Measurements from ENCODE around the gene MAS1L. TPM values are rescaled to one million over a fixed set of nuclear protein-coding genes. Genes with fewer than 3 reads are reported as not detected.

MAS1L gene
- polyA plus RNA-seq, 3 donors, result 0.34 TPM; not detected in 2

- WGBS, 3 donors, result 77 to 86% (median 82%) methylated on average over 7 of the region's 7 CpGs
- no peak overlapping the region for H3K27ac ChIP-seq (ENCODE audit: low read depth, low read length)
These were observed 30.1 kb upstream of the MAS1L start for GRCh38 chr6:29517728-29518440.

DNA sequence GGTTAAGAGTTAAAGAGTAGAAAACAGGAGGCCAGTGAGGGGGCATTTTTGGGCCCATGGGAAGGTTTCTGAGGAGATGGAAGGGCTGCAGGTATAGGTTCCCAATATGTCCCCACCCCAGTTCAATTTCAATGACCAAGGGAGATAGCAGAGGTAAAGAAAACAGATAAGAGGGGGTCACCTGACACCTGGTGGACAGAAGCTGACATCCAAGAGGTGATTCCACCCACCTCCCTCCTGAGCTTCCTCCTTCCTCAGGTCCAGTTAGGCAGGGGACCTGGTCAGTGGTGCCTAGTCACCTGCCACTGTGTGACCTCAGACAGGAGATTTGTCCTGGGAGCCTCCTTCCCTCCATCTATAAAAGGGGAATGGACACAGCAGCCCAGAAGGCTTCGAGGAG lies 29.5 kb upstream of the MAS1L start:
- WGBS, 3 donors, result 81 to 86% (median 85%) methylated on average over 1 of the region's 1 CpG
- H3K27ac ChIP-seq (ENCODE audit: low read depth, low read length), result no peak overlapping the region

DNA sequence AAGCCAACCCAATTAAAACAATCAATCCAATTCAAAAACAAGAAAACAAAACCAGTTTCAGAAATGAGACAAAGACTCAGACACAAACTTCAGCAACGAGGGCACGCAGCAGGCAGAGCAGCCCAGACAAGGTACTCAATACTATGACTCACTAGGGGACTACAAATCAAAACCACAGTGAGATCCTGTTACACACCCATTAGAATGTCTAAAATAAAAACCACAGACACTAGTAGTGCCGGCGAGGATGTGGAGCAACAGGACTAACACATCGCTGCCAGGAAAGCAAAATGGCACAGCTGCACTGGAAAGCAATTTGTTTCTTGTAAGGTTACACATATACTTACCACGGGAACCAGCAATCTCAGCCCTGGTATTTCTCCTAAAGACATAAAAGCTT lies 28.4 kb upstream of the MAS1L start:
- no peak overlapping the region for H3K27ac ChIP-seq (ENCODE audit: low read depth, low read length)
- WGBS, 3 donors, result 38 to 74% (median 47%) methylated on average over 6 of the region's 6 CpGs

- 75 to 88% (median 83%) methylated on average over 2 of the region's 2 CpGs for WGBS, 3 donors
- H3K27ac ChIP-seq (ENCODE audit: low read depth, low read length), result no peak overlapping the region
These were observed 23.1 kb upstream of the MAS1L start for GRCh38 chr6:29510746-29511300.

- 41 to 78% (median 43%) methylated on average over 4 of the region's 4 CpGs for WGBS, 3 donors
- no peak overlapping the region for H3K27ac ChIP-seq (ENCODE audit: low read depth, low read length)
These were observed 22.4 kb upstream of the MAS1L start for GRCh38 chr6:29510202-29510601.

GRCh38 chr6:29509711-29510110 lies 22.0 kb upstream of the MAS1L start:
- no peak overlapping the region for H3K27ac ChIP-seq (ENCODE audit: low read depth, low read length)
- WGBS, 3 donors, result 73 to 83% (median 83%) methylated on average over 9 of the region's 9 CpGs

GRCh38 chr6:29509239-29509638 lies 21.5 kb upstream of the MAS1L start:
- 75 to 88% (median 78%) methylated on average over 6 of the region's 6 CpGs for WGBS, 3 donors
- H3K27ac ChIP-seq (ENCODE audit: low read depth, low read length), result no peak overlapping the region

DNA sequence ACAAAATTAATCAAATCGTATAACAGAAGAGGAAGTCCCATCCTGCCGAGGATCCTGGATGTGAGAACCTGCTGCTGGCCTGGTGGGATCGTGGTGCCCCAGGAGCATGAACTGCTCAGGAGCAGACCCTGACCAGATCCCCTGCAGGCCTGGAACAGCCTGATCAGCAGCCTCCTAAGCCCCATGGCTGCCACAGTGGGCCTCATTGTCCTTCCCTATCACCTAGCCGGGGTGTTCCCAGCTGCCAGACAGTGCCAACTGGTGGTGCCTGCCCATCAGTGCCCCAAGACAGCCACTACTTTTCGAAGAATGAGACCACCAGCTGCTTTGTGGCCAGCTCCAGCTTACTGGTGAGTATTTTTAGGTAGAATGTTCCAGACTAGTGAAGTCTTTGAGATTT lies 19.6 kb upstream of the MAS1L start:
- no peak overlapping the region for H3K27ac ChIP-seq (ENCODE audit: low read depth, low read length)
- WGBS, 3 donors, result 72 to 84% (median 77%) methylated on average over 5 of the region's 5 CpGs

DNA sequence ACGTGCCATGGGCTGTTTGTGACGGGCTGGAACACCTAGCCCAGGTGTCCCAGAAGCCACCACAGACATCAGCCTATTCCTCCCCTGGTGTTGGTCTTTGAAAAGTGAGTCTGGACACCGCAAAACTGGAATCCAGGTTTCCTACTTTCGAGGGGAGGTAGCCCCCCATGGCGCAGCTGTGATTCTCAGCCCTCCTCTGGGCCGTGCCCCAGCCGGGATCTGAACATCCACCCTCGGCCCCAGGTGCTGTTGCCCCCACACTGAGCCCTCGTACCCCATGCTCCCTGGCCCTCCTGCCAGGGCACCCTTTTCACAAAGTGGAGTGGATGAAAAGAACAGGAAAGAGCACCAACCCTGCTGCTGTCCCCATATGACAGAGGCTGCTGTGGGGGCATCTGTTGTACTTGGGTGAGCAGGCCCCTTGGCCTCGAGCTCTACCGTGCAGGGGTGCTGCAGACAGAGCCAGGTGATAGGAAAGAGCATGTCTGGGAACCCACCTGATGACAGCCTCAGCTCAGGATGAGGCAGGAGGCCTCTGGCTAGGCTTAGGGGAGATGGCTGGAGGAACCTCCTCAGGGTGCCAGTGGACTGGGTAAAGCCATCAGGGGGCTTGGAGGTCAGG lies 18.8 kb upstream of the MAS1L start:
- no peak overlapping the region for H3K27ac ChIP-seq (ENCODE audit: low read depth, low read length)
- WGBS, 3 donors, result 72 to 89% (median 78%) methylated on average over 11 of the region's 11 CpGs

GRCh38 chr6:29505808-29506207 lies 18.1 kb upstream of the MAS1L start:
- 89 to 96% (median 94%) methylated on average over 3 of the region's 3 CpGs for WGBS, 3 donors
- H3K27ac ChIP-seq (ENCODE audit: low read depth, low read length), result no peak overlapping the region

GRCh38 chr6:29504961-29505360 lies 17.2 kb upstream of the MAS1L start:
- 12 to 69% (median 54%) methylated on average over 2 of the region's 2 CpGs for WGBS, 3 donors
- no peak overlapping the region for H3K27ac ChIP-seq (ENCODE audit: low read depth, low read length)

- 88 to 95% (median 91%) methylated on average over 5 of the region's 5 CpGs for WGBS, 3 donors
- H3K27ac ChIP-seq (ENCODE audit: low read depth, low read length), result no peak overlapping the region
These were observed 14.8 kb upstream of the MAS1L start for GRCh38 chr6:29502597-29502996.

DNA sequence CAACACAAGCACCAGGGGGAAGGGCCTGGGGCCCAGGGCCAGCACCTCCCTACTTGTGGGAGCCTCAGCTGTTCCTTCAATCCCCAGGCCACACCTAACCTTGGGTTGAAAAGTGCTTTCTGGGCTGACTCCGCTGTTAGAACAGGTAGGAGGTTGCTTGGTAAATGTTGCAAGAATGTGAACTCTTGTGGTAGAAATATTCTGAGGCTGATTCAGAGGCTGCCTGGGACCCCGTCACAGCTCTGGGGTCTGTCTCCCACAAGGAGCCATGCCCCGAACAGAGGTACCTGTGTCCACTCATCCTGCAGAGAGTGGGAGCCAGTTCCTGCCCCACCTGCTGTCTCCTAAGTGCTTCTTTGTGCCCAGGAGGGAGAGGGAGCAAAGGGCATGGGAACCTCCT lies 14.4 kb upstream of the MAS1L start:
- WGBS, 3 donors, result 83 to 92% (median 91%) methylated on average over 3 of the region's 3 CpGs
- H3K27ac ChIP-seq (ENCODE audit: low read depth, low read length), result no peak overlapping the region

DNA sequence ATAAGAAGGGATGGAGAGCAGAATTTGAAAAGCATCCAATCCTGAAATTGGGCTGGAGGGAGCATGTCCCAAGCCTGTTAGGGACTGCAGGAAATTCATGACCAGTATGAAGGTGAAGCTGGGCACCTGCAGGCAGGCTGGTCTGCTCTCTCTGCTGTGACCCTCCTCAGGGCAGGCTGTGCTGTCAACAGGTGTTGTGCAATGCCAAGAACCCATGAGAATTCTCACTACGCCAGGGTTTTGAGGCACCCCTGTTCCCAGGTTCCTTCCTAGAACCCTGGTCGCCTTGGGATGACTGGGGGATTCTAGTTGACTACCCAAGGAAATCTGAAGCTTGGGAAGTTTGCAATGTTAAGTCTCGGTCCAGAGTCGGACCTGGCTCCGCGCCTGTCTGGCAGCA lies 13.3 kb upstream of the MAS1L start:
- no peak overlapping the region for H3K27ac ChIP-seq (ENCODE audit: low read depth, low read length)
- WGBS, 3 donors, result 85 to 92% (median 92%) methylated on average over 6 of the region's 6 CpGs

GRCh38 chr6:29500594-29500993 lies 12.8 kb upstream of the MAS1L start:
- WGBS, 3 donors, result 82 to 93% (median 86%) methylated on average over 8 of the region's 8 CpGs
- H3K27ac ChIP-seq (ENCODE audit: low read depth, low read length), result no peak overlapping the region

DNA sequence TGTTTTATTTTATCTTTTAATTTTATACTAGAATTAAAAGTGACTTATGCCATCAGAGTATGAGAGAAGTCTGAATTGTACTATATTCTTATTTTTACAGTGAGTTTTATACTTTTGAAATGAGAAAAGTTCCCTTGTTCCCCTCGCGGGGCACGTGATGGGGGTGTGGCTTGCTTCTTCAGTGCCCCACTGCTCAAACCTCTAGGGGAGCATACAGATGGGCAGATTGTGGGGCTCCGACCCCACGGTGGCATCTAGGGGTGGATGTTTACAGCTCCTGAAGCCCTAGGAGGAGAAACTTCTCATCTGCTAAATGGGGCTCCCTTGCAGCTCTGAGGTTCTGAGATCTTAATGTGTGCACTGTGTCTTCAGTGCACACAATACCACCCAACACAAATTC lies 11.9 kb upstream of the MAS1L start:
- WGBS, 3 donors, result 79 to 87% (median 83%) methylated on average over 5 of the region's 5 CpGs

DNA sequence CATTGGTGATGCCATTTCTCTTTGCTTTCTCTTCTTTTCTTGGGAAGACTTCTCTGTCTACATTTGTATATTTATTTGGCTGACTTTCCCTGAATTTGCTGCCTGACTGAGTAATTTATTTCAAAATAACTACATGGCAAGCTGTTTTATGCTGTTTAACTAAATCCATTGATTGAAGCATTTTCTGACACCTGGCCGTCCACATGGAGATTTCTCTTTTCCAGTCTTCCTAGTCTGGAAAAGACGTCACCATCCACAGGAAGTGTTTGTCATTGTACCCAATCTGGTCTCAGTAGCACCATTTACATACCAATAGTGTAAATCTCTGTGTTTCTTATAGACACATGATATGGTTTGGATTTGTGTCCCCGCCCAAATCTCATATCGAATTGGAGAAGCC lies 9.2 kb upstream of the MAS1L start:
- no peak overlapping the region for H3K27ac ChIP-seq (ENCODE audit: low read depth, low read length)
- 71 to 83% (median 78%) methylated on average over 4 of the region's 4 CpGs for WGBS, 3 donors

More for the DNA sequence above, 11.9 kb upstream of the MAS1L start:
- no peak overlapping the region for H3K27ac ChIP-seq (ENCODE audit: low read depth, low read length)

GRCh38 chr6:29495571-29495970 lies 7.8 kb upstream of the MAS1L start:
- 68 to 73% (median 72%) methylated on average over 4 of the region's 4 CpGs for WGBS, 3 donors
- H3K27ac ChIP-seq (ENCODE audit: low read depth, low read length), result no peak overlapping the region

DNA sequence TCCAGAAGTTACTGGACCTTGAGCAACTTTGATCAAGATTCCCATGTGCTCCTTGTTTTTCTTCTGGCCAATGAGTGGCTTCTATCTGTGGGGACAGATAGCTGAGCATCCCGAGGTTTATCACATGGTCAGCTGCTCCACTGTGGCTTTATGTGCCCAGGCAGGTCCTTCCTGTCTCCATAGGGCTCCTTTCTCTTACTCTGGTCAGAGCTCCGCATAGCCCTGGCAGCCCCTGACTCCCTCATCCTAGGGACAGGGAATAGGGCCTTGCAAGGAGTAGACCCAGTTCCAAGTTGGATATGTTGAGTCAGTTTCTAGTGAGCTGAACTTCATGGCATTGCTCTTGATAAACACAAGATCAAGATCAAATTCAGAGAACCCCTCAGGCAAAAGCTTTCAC lies 6.4 kb upstream of the MAS1L start:
- no peak overlapping the region for H3K27ac ChIP-seq (ENCODE audit: low read depth, low read length)
- 58 to 79% (median 61%) methylated on average over 2 of the region's 2 CpGs for WGBS, 3 donors

- no peak overlapping the region for H3K27ac ChIP-seq (ENCODE audit: low read depth, low read length)
- WGBS, 3 donors, result 56 to 66% (median 62%) methylated on average over 2 of the region's 2 CpGs
These were observed 5.5 kb upstream of the MAS1L start for GRCh38 chr6:29493261-29493660.

Measured in adipose tissue (tissue), 3 donors.